AG04449 (cell line): ENCODE results near the gene TMEM125.

ENCODE experiments used
- CTCF ChIA-PET: fragments of 350-600 bp; formaldehyde crosslinking; extraction: SDS; loops from one replicate; lab custom pipeline; 2021; ENCODE audit warnings: antibody characterized with exemption; lab: Yijun Ruan, JAX
- POLR2A ChIA-PET: fragments of 400-600, 350-600 bp; formaldehyde crosslinking; extraction: SDS; loops from one replicate; lab custom pipeline; 2020; ENCODE audit warnings: antibody characterized with exemption, inconsistent platforms; lab: Yijun Ruan, JAX
- DNase-seq: peaks from one replicate; pipeline ENCODE4 v3.0.0-alpha.2; 2010; ENCODE audit warnings: low read depth, low spot score
- H3K4me3 ChIP-seq: 2 replicates; pipeline ENCODE4 v1.5.1; 2011; ENCODE audit warnings: low read depth, mild to moderate bottlenecking, control low read depth, low read length
- TF ChIP-seq, protein P1 (sequence below): IDR thresholded peaks from one replicate; pipeline ENCODE4 v1.5.1; 2011; ENCODE audit warnings: mild to moderate bottlenecking, moderate library complexity, low read length, control low read depth, inconsistent platforms; ENCODE audit not compliant: insufficient read depth; ENCODE audit errors: missing control alignments

The TMEM125 gene

DNA sequence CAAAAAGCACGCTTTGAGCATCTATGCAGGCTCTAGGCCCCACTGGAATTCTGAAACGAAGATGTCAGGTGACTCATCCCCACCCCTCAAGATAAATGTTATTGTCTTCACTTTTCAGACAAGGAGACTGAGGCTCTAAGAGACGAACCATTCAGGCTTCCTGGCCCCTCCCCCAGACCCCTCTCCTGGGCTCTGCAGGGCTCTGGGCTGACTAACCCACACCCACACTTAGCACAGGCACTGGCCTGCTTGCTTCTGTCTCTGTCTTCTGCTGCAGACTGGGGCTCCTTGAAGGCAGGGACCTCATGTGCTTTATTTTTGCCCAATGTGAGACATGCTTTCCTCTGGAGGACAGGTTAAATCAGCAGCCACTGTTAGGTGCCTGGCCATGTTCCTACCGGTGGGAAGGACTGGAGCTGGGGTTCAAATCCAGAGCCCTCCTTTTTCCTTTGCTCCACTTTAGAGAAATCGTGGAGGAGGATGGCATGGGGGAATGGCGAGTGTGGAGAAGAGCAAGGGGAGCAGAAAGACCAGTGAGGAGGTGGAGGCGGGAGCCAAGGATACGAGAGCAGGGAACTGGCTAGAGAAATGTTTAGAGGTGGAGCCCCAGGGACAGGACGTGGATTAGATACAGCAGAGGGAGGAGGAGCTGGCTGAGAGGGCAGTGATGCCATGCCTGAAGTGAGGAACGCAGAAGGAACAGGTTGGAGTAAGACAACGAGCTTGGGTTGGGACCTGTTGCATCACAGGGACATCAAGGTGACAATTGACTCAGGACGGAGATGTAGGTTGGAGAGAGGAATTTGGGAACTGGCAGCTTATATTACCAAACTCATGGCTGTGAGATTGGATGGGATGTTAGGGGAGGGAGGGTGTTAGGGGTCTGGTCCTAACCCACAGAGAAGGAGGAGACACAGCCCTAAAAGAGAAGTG is 1.7 kb downstream of the TMEM125 start:
- TF ChIP-seq, protein P1, sequence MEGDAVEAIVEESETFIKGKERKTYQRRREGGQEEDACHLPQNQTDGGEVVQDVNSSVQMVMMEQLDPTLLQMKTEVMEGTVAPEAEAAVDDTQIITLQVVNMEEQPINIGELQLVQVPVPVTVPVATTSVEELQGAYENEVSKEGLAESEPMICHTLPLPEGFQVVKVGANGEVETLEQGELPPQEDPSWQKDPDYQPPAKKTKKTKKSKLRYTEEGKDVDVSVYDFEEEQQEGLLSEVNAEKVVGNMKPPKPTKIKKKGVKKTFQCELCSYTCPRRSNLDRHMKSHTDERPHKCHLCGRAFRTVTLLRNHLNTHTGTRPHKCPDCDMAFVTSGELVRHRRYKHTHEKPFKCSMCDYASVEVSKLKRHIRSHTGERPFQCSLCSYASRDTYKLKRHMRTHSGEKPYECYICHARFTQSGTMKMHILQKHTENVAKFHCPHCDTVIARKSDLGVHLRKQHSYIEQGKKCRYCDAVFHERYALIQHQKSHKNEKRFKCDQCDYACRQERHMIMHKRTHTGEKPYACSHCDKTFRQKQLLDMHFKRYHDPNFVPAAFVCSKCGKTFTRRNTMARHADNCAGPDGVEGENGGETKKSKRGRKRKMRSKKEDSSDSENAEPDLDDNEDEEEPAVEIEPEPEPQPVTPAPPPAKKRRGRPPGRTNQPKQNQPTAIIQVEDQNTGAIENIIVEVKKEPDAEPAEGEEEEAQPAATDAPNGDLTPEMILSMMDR = no peak
- DNase-seq = no peak
- ChIA-PET CTCF (no interaction called here), POLR2A (no interaction called here)
- no peak overlapping the region for H3K4me3 ChIP-seq

DNA sequence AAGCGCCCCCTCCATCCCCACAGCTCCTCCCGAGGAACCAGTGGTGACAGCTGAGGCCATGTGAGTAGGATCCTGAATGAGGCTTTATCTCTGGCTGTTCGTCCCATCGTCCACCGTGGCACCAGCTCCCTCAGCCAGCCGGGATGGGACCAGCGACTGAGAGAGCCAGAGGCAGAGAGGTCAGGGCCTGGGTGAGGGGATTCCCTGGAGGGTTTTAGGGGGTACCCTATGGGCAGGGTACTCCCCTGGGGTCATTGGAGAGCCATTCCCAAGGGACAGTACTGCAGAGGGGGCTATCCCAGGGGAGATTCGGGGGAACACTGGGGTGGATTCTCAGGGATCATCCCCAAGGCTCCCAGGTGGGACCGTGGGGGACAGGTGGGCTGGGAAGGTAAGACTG is 2.4 kb downstream of the TMEM125 start:
- CTCF ChIA-PET = no interaction called here
- no peak for DNase-seq
- no peak overlapping the region for H3K4me3 ChIP-seq
- POLR2A ChIA-PET = no interaction called here
- TF ChIP-seq, protein P1 = no peak

DNA sequence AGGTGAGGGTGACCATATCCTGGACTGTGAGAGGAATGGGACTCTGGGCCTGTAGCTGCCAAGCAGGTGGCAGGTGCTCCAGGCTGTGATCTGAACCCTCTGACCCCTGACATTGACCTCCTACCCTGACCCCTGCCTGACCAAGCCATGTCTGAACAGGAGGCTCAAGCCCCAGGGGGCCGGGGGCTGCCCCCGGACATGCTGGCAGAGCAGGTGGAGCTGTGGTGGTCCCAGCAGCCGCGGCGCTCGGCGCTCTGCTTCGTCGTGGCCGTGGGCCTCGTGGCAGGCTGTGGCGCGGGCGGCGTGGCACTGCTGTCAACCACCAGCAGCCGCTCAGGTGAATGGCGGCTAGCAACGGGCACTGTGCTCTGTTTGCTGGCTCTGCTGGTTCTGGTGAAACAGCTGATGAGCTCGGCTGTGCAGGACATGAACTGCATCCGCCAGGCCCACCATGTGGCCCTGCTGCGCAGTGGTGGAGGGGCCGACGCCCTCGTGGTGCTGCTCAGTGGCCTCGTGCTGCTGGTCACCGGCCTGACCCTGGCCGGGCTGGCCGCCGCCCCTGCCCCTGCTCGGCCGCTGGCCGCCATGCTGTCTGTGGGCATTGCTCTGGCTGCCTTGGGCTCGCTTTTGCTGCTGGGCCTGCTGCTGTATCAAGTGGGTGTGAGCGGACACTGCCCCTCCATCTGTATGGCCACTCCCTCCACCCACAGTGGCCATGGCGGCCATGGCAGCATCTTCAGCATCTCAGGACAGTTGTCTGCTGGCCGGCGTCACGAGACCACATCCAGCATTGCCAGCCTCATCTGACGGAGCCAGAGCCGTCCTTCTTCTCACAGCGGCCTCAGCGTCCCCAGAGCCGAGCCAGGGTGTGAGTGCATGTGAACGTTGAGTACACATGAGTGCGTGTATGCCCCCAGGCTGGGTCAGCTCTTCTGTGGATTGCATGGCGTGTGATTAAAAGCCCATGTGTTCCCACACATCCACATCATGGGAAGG is 3.1 kb downstream of the TMEM125 start:
- DNase-seq = no peak
- ChIA-PET POLR2A (no interaction called here), CTCF (no interaction called here)
- TF ChIP-seq, protein P1 = no peak
- H3K4me3 ChIP-seq = no peak overlapping the region

DNA sequence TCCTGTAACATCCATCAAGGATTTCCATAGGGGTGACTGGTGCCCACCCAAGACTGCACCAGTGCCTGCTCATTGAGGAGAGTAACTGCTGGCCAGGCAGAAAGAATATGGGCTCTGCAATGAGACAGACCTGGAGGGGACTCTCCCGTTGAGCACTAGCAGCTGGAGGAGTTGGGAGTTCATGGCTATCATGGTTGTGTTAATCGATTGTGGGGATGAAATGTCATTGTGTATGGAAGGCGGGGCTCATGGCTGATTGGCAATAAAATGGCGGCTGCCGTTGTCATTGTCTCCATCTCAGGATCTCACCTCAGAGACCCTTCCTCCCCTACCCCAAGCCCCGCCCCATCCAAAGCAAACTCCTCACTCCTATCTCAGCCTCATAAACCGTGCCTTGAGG is 3.9 kb downstream of the TMEM125 start:
- DNase-seq = no peak
- ChIA-PET CTCF (no interaction called here), POLR2A (no interaction called here)
- TF ChIP-seq, protein P1 = no peak
- no peak overlapping the region for H3K4me3 ChIP-seq

DNA sequence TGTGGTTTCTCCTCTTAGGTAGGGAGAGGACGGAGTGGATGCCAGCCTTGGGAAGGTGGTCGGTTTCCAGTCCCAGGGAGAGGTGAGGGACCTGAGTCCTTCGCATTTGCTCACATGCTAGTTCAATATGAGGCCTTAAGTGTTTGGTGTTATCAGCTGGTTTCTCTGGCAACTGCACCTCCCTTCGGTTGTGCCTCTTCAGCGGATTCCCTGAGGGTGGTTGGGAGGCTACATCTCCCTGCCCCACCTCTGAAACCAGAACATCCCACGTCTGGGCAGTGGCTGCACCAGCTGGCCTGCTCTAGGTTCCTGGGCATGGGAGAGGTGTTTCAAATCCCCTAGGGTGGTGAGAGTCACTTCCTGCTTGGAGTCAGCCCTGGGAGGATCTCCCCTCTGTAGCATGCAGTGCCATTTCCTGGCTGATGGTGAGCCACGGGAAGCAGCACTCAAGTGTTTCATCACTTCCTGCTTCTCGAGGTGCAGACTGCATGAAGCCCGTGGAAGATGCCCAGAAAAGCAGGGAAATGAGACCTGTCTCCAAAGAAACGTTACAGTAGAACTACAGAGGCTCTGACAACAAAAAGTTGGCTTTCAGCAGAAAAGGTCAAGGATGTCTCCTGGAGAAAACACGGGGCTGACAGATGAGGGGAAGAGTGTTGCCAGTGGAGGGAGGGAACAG is 4.5 kb downstream of the TMEM125 start:
- TF ChIP-seq, protein P1 = no peak
- CTCF ChIA-PET = no interaction called here
- DNase-seq = no peak
- H3K4me3 ChIP-seq = no peak overlapping the region
- POLR2A ChIA-PET = no interaction called here
